GM21381 (cell line): ENCODE results near the gene PTH2.

Source experiments
- ATAC-seq: cut with Tn5 transposase; IDR thresholded peaks from one replicate; pipeline ENCODE4 v1.9.1; 2021; ENCODE audit warnings: mild to moderate bottlenecking, moderate library complexity; ENCODE audit not compliant: unreplicated experiment

PTH2 gene

DNA sequence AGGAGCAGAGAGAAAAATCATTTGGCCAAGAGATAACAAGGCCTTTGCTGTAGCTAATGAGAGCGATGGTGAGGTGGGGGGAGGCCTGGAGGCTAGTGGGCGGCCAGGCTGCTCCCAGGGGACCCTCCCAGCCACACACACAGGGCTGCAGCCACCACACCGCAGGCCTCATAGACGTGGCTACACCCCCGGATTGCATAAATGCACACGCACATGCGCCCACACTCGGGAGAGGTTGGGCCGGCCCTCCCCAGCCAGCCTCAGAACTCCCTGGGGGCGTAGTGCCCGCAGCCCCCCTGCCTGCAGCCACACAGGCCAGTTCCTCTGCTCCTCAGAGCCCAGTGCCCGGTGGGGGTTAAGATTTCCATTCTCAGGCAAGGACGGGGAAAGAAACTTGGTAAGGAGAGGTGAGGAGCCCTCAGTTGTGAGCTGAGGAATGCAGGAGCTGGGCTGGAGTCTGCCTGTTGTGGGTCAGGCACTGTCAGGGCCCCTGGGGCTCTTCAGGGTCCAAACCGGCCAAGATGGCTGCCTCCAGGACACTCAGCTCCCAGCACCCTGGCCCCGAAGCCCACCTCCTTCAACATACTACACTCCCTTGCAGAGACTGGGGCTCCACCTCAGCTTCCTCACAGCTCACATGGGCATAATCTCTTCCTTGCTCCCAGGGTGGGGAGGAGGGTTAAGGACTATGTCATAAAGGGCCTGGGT lies 8.0 kb downstream of the PTH2 start:
- no peak for ATAC-seq

DNA sequence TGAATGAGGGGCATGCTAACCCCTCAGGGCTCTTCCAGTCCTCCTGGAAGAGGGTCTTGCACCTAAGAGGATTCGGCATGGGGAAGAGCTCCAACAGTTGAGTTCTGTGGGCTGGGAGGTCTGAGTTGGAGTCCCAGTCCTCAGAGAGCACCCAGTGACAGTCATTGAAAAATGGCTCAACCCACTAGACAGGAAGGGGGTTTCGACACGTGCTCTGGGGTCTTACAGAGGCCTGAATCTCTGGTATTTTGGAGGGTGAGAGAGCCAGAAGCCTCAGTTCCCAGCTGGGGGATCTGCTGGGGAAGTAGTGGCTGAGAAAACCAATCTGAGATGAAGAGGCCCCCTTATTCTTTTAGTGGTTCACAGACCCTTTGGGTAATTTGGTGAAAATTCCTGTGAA lies 9.0 kb downstream of the PTH2 start:
- no peak for ATAC-seq

DNA sequence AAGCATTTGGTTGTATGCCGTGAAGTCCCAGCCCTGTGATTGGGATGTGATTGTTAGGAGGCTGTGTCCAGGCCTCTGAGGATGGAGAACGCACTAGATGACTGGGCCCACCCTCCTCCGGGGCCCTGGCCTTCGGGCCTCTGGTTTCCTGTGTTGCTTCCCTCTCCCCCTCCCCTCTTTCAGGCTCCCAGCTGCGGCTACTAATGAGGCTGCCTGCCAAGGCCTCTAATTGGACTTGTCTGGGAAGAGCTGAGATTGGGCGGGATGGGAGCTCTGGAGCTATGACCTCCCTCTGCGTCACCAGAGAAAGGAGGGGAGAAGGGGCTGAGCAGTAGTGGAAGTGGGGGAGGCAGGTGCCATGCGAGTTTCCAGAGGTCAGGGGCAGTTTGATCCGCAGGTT lies 9.9 kb downstream of the PTH2 start:
- no peak for ATAC-seq

DNA sequence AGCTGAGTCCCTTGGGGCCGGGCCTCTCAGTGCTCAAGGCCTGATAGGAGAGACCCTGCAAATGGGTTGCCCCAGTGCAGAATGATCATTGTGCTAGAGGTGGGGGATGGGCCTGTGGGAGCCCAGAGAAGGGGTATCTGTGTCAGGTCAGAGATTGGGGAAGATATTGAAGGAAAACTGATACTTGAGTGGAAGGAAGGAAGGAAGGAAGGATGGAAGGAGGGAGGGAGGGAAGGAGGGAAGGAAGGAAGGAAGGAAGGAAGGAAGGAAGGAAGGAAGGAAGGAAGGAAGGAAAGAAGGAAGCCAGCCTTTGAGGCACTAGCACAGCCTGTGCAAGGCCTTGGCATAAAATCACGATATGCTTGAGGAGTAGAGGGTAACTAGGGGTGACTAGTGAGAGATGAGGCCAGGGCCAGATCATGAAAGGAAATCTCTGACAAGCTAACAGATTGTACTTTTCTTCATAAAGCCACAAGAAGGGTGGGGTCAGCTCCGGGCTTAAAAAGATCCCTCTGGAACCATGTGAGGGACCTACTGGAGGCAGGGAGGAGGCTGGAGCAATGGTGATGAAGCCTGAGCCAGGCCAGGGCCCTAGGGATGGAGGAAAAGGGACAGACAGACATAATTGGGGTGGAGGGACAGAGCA lies 11.4 kb downstream of the PTH2 start:
- no peak for ATAC-seq

DNA sequence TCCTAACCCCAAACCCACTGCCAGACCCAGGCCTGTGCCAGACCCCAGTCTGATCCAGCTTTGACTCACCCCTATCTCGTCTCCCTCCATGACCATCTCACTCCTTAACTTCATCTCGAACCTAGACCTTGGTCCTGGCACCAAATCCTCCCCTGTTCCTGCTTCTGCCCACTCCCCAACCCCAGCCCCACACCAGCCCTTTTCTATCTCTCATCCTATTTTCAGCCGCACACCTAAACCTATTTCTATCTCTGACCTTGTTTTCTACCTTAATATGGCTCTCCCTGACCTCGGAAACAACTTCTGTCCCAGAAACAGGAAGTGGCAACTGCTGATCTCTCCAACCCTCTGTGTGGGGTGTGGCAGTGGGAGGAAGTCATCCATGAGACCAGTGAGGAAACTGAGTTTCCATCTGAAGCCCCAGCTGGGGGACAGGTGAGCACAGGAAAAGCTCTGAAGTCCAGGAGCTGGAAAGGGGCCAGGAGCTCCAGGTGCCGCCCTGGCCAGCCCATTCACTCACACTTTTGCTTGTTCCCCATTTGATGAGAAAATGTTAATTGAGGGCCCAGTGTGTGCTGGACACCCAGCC lies 13.7 kb downstream of the PTH2 start:
- ATAC-seq: no peak

DNA sequence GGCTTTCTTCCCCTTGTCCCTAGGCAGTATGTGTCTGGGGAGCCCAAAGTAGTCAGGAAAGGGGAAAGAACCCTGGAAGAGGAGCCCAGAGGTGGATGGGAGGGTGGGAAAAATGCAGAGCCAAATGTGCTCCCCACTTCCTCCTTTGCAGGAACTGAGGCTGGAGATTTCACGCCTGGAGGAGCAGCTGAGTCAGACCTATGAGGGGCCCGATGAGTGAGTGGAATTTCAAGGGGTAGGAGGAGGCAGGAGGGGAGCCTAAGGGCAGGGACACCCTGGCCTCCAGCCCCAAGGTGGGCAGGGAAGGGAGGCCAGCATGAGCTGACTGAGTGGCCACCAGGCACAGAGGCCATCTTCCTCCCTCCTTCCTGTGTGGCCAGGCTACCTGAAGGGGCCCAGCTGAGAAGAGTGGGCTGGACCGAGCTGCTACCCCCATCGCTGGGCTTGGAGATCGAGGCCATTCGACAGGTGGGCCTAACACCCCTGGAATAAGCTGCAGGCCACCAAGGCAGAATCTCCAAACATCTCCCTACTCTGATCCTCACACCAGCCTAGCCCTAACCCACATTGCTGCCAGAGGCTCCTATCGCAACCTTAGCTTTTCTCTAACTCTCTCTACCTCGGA lies 14.3 kb downstream of the PTH2 start:
- no peak for ATAC-seq

DNA sequence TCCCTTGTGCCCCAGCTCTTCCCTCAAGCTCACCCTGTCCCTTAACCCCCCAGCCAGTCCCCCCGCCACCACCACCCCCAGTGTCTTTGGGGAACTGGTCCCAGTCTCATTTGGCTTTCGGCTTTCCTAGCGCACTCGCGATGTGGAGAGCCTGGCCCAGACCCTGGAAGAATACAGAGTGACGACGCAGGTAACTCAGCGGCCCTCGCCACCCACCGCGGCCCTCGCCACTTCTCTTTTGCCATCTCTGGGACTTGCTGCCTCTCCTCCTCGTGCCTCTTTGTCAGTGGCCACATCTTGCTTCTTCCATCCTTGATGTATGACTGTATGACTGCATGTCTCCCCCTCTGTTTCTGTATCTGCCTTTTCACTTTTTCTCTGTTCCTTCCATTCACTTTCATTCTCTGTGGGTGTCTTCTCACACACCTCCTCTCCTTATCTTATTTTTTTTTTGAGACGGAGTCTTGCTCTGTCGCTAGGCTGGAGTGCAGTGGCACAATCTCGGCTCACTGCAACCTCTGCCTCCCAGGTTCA lies 15.7 kb downstream of the PTH2 start:
- ATAC-seq: no peak

DNA sequence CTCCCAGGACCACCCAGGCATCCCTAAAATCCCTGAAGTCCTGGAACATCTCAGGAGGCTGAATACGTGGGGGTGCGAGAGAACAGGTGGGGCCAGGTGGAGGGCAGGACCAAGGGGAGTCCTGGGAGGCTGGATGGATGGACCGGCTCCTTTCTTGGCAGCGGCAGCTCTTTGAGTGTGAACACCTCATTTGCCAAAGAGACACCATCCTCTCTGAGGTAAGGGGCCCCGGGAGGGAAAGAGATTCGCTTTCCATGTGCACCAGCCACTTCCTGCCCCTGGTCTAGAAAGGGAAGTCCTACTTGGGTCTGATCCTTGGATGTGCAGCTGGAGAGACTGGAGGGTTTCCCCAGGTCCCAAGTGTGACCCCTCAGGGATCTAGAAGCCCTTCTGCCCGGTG lies 16.2 kb downstream of the PTH2 start:
- no peak for ATAC-seq

DNA sequence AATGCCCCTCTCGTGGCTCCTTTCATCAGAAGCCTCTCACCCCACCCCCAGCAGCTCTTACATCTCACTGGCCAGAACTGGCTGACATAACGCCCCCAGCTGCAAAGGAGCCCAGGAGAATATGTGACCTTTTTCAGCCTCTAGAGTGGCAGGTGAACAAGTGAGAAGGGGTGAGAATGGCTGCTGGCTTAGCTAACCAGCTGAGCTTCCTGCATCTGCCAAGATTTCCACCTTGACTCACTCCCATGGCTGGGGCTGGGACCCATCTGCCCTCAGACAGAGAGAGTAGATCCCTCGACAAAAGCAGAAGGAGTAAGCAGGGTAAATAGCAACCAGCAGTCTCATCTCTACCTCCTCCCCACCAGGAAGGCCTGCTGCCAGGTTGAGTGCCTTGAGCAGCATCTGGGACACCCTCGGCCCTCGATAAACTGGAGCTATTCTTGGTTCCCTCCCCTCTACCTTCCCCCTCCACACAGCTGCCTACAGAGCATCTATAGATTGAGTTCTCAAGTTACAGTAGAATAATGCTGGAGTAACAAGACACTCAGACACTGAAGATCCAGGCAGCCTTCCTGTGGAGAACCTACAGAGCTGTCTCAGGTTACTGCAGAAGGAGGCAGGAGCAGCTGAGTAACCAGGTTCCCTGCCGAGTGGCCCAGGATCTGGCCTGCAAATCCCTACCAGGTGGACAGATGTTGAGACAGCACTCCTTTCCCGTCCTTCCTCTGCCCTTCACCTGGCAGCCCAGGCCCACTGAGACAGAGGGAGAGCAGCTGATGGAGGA lies 19.6 kb downstream of the PTH2 start:
- ATAC-seq: no peak

DNA sequence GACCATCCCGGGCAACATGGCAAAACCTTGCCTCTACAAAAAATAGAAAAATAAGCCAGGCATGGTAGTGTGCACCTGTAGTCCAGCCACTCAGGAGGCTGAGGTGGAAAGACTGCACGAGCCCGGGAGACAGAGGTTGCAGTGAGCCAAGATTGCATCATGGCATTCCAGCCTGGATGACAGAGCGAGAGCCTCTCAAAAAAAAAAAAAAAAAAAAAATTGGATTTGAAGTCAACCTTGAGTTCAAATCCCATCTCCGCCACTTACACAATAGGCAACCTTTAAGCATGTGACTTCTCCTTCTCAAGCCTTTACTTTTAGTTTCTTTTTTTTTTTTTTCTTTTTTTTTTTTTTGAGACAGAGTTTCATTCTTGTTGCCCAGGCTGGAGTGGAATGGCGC lies 23.2 kb downstream of the PTH2 start:
- no peak for ATAC-seq

DNA sequence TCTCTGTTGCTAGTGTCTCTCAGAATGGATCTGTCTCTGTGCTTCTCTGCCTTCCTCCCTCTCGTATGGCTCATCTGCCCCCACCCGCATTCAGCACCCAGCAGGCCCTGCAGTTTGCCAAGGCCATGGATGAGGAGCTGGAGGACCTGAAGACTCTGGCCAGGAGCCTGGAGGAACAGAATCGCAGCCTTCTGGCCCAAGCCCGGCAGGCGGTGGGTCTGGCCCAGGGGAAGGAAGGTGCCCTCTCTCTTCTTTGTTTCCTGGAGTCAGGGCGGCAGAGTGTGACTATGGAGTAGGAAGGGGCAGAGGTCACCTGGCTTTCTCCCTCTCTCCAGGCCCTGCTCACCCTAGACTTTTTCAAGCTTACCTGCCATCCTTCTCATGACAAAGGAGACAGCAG lies 24.3 kb downstream of the PTH2 start:
- no peak for ATAC-seq

DNA sequence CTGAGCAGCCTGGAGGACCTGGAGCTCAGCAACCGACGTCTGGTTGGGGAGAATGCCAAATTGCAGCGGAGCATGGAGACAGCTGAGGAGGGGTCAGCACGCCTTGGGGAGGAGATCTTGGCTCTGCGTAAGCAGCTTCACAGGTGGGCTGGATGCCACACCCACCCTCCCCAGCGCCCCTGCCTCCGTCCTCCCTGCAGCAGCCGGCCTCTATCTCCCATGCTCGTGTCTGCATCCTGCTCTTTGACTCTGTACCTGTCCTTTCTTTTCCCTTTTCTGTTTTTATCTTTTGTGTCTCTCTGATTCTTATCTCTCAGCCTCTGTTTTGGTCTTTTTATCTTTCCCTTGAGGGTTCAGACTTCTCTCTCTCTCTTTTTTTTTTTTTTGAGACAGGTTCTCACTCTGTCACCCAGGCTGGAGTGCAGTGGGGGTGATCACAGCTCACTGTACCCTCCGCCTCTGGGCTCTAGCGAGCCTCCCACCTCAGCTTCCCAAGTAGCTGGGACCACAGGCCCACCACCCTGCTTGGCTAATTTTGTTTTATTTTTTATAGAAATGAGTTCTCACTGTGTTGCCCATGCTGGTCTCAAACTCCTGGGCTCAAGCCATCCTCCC lies 25.1 kb downstream of the PTH2 start:
- ATAC-seq: no peak

DNA sequence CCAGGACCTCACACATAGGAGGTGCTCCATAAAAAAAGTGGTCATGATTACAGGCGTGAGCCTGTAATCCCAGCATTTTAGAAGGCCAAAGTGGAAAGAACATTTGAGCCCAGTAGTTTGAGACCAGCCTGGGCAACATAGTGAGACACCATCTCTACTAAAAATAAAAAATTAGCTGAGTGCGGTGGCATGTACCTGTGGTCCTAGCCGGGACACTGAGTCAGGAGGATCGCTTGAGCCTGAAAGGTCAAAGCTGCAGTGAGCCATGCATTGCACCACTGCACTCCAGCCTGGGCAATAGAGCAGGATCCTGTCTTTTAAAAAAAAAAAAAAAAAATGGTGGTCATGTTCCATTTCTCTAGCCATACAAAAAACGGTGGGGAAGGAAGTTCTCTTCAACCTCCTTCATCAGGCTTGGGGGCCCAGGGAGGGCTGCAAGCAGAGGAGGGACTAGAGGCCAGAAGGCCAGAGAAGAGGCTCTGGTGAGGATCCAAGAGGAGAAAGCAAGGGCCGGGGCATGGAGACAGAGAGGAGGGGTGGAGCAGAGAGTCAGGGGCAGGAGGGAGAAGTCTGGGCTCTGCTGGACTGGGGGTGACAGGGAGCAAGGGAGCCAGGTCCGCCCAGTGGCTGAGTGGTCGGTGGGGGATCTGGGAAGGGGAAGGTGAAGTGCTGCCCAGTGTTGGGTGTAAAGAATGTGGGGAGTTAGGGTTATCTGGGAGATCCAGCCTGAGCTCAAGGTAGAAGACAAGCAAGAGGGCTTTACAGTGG lies 26.3 kb downstream of the PTH2 start:
- no peak for ATAC-seq

DNA sequence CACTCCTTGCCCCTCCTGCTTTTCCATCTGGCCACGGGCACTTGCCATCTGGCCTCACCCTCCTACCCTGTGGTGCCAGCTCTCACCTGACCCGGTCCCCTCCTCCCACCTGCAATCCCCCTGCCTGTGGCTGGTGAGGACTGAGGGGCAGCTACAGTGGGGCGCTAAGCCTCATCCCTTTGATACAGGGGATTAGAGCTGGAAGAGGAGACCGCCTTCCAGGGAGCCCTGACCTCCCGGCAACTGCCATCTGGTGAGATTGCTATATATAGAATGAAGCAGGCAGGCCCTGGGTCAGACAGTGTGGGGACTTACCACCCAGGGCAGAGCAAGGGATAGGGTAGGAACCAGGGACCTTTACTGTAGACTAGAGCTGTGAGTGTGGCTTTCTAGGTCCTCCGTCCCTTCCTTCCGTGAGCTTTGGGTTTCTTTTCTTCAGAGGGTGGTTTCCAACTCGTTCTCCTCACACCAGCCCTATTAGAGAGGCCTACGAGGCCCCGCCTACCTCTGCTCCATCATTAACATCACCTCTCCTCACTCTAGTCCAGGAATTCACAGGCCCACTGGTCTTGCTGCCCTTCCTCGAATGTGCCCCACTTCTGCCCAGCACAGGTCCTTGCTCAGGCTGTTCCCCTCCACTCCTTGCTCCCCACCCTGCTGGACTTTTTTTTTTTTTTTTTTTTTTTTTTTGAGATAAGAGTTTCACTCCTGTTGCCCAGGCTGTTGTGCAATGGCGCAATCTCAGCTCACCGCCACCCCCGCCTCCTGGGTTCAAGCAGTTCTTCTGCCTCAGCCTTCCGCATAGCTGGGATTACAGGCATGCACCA lies 27.4 kb downstream of the PTH2 start:
- no peak for ATAC-seq

DNA sequence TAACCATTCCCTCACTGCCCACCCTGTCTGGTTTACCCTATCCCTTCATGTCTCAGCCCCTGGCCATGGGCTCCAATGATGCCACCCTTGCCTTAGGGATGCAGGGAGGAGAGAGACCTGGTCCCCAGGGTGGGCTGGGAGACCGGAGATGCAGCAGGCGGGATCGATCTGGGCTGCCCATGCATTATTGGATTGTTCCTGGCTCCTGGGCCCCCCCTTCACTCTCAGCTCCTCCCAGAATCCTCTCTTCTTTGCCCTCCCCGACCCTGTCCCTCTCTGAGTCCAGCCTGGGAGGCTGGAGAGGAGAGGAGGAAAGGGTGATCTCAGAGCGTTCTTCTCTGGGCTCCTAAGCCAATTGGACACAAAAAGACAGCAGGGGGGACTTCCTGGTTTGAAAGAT lies 29.4 kb downstream of the PTH2 start:
- ATAC-seq: no peak

DNA sequence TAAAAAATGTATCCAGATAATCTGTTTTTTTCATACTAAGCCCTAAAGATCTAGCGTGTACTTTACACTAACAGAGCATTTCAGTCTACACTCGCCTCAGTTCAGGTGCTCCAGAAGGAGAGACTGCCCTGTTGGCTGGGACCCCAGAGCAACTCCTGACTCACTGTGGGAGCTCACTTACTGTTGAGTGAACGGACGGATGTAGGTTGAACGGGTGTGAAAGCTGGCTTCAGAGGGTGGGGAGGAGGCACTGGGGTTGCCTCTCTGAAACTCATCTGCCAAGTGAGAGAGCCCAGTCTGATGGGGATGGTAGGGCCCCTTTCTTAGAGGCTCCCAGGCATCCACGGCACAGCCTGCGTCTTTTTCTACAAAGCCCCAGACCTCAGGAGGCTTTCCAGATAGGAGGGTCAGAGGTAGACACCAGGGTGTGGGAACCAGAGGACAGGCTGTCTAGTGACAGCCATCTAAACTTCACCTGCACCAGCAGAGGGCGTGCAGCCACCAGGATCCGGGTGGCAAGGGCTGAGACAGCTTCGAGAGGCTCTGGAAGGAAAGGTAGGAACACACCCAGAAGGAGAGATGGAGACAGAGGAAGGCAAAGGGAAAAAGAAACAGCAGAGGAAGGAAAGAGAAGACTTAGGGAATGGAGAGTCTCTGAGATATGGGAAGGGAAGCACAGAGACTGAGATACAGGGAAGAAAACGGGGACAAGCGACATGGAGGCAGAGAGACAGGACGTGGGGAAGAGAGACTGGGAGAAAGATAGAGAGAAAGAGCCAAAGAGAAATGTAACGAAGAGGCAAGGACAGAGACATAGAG lies 31.5 kb downstream of the PTH2 start:
- no peak for ATAC-seq

DNA sequence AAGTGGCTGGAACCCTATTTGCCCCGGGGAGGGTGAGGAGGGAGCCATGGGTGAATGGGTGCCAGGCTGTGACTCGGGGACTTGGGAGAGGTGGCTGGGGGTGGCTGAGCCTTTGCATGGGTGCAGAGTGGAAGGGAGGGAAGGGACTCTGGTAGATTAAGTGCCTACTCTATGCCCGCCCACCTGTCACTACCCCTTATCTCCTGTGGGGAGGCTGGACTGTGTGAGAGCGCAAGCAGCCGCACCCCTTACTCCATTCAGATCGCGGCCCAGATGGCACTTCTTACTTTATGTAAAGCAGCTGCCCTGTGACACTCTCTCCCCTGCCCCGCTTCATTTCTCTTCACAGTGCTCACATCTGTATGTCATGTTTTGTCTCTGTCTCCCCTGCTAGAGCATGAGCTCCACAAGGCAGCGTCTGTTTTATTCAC lies 32.3 kb downstream of the PTH2 start:
- no peak for ATAC-seq
